IMR-90 (cell line): ENCODE data around the gene NENF. TPM values are rescaled to one million over a fixed set of nuclear protein-coding genes. Genes with fewer than 3 reads are reported as not detected.

ENCODE experiments used
- ATAC-seq: fragments of 200-7000 bp; cut with Tn5 transposase; 2 replicates; pipeline ENCODE4 v1.9.1; 2020; ENCODE audit warnings: low read depth, mild to moderate bottlenecking, moderate library complexity
- BruUV-seq: library from RNA; stranded (reverse); fragments of 400-500 nt; replicated peaks from 2 replicates; lab custom pipeline; 2021; lab: Mats Ljungman, UMichigan
- CTCF ChIA-PET: fragments of 300-600 bp; formaldehyde crosslinking; extraction: SDS; loops from one replicate; lab custom pipeline; 2021; ENCODE audit warnings: antibody characterized with exemption; lab: Yijun Ruan, JAX
- POLR2A ChIA-PET: fragments of 300-600 bp; sonication (Branson Sonifier 250); formaldehyde crosslinking; loops from one replicate; lab custom pipeline; 2022; ENCODE audit warnings: antibody characterized with exemption; ENCODE audit not compliant: unreplicated experiment; lab: Charles Lee
- DNase-seq: peaks from one replicate; pipeline ENCODE4 v3.0.0; 2013
- H2AFZ ChIP-seq: replicated peaks from 2 replicates; pipeline ENCODE3; 2013; ENCODE audit warnings: low read length, mild to moderate bottlenecking; ENCODE audit not compliant: poor library complexity
- H2AK5ac ChIP-seq: 2 replicates; pipeline ENCODE4 v1.6.1; 2013; ENCODE audit warnings: low read depth, low read length, inconsistent platforms
- H2AK9ac ChIP-seq: replicated peaks from 2 replicates; pipeline ENCODE3; 2013; ENCODE audit warnings: mild to moderate bottlenecking, low read depth, low read length, moderate library complexity; ENCODE audit not compliant: poor library complexity
- H2BK120ac ChIP-seq: 2 replicates; pipeline ENCODE4 v1.6.1; 2013; ENCODE audit warnings: low read depth, low read length, inconsistent platforms
- H2BK15ac ChIP-seq: 3 replicates; pipeline ENCODE4 v1.6.1; 2013; ENCODE audit warnings: low read depth, low read length, inconsistent platforms
- H2BK20ac ChIP-seq: 2 replicates; pipeline ENCODE4 v1.6.1; 2013; ENCODE audit warnings: low read depth, mild to moderate bottlenecking, inconsistent platforms, low read length, moderate library complexity
- H2BK5ac ChIP-seq: 2 replicates; pipeline ENCODE4 v1.6.1; 2013; ENCODE audit warnings: mild to moderate bottlenecking, low read depth, low read length, inconsistent platforms; ENCODE audit not compliant: poor library complexity, severe bottlenecking
- H3K14ac ChIP-seq: replicated peaks from 2 replicates; pipeline ENCODE4 v1.6.1; 2013; ENCODE audit warnings: low read depth, low read length, inconsistent platforms
- H3K18ac ChIP-seq: 2 replicates; pipeline ENCODE4 v1.6.1; 2013; ENCODE audit warnings: low read depth, low read length, control low read depth
- H3K23ac ChIP-seq: 2 replicates; pipeline ENCODE4 v1.6.1; 2013; ENCODE audit warnings: low read depth, low read length, inconsistent platforms
- H3K27ac ChIP-seq: 2 replicates; pipeline ENCODE4 v1.5.1; 2013; ENCODE audit warnings: mild to moderate bottlenecking, control low read depth, low read length; ENCODE audit not compliant: insufficient read depth
- H3K27me3 ChIP-seq: 2 replicates; pipeline ENCODE4 v1.6.1; 2013; ENCODE audit warnings: low read length; ENCODE audit not compliant: control insufficient read depth, insufficient read depth
- H3K36me3 ChIP-seq: 2 replicates; pipeline ENCODE4 v1.6.1; 2013; ENCODE audit warnings: low read length, mixed read lengths; ENCODE audit not compliant: control insufficient read depth, insufficient read depth
- H3K4ac ChIP-seq: 2 replicates; pipeline ENCODE4 v1.6.1; 2013; ENCODE audit warnings: low read depth, low read length, inconsistent platforms
- H3K4me1 ChIP-seq: 2 replicates; pipeline ENCODE4 v1.6.1; 2013; ENCODE audit warnings: low read length, mixed read lengths; ENCODE audit not compliant: control insufficient read depth, insufficient read depth
- H3K4me2 ChIP-seq: 2 replicates; pipeline ENCODE4 v1.6.1; 2013; ENCODE audit warnings: low read depth, mild to moderate bottlenecking, control low read depth, low read length, moderate library complexity
- H3K4me3 ChIP-seq: 2 replicates; pipeline ENCODE4 v1.5.1; 2013; ENCODE audit warnings: low read depth, mild to moderate bottlenecking, control low read depth, low read length, moderate library complexity; ENCODE audit not compliant: insufficient read depth
- H3K56ac ChIP-seq: 2 replicates; pipeline ENCODE4 v1.6.1; 2013; ENCODE audit warnings: low read length, inconsistent platforms; ENCODE audit not compliant: insufficient read depth; ENCODE audit errors: extremely low read depth
- H3K79me1 ChIP-seq, 2 experiments: 2 replicates each; pipeline ENCODE4 v1.6.1; 2013; ENCODE audit warnings: low read length in 2 of 2, inconsistent platforms in 1 of 2, low read depth in 1 of 2
- H3K9ac ChIP-seq: 2 replicates; pipeline ENCODE4 v1.6.1; 2013; ENCODE audit warnings: low read depth, low read length, control low read depth
- H3K9me1 ChIP-seq: 2 replicates; pipeline ENCODE4 v1.6.1; 2013; ENCODE audit warnings: low read length, inconsistent platforms; ENCODE audit not compliant: insufficient read depth
- H3K9me3 ChIP-seq: 2 replicates; pipeline ENCODE4 v1.6.1; 2013; ENCODE audit warnings: low read length; ENCODE audit not compliant: control insufficient read depth, insufficient read depth
- H4K20me1 ChIP-seq: 2 replicates; pipeline ENCODE4 v1.6.1; 2013; ENCODE audit warnings: low read length, inconsistent platforms; ENCODE audit not compliant: insufficient read depth
- H4K5ac ChIP-seq: 2 replicates; pipeline ENCODE4 v1.6.1; 2013; ENCODE audit warnings: mild to moderate bottlenecking, low read depth, low read length, control low read depth
- H4K8ac ChIP-seq, 2 experiments: 2 replicates each; pipeline ENCODE4 v1.6.1; 2013; ENCODE audit warnings: low read depth in 2 of 2, low read length in 2 of 2, control low read depth in 1 of 2, inconsistent platforms in 1 of 2
- H4K91ac ChIP-seq: 2 replicates; pipeline ENCODE4 v1.6.1; 2013; ENCODE audit warnings: low read depth, low read length, inconsistent platforms; ENCODE audit not compliant: insufficient read depth
- BHLHE40 ChIP-seq: fragments of 150-350 bp; IDR thresholded peaks from 2 replicates; pipeline ENCODE4 v1.6.1; 2016; ENCODE audit warnings: mild to moderate bottlenecking, low read depth, low read length
- CEBPB ChIP-seq: IDR thresholded peaks from 2 replicates; pipeline ENCODE4 v1.6.1; 2012; ENCODE audit warnings: low read depth, low read length, improper control_type of control experiment
- CHD1 ChIP-seq: IDR thresholded peaks from 2 replicates; pipeline ENCODE4 v1.6.1; 2012; ENCODE audit warnings: low read depth, low read length, improper control_type of control experiment
- CTCF ChIP-seq: conservative IDR thresholded peaks from 2 replicates; pipeline ENCODE4 v1.5.1; 2012; ENCODE audit warnings: mild to moderate bottlenecking, low read depth, low read length, improper control_type of control experiment
- ELK1 ChIP-seq: fragments of 150-350 bp; IDR thresholded peaks from 2 replicates; pipeline ENCODE4 v1.6.1; 2016; ENCODE audit warnings: low read depth, mild to moderate bottlenecking, low read length, moderate library complexity, borderline replicate concordance
- FOS ChIP-seq: fragments of 150-350 bp; IDR thresholded peaks from 2 replicates; pipeline ENCODE4 v1.6.1; 2016; ENCODE audit warnings: low read depth, low read length
- MXI1 ChIP-seq: IDR thresholded peaks from 2 replicates; pipeline ENCODE4 v1.6.1; 2012; ENCODE audit warnings: low read depth, mild to moderate bottlenecking, low read length, moderate library complexity, borderline replicate concordance
- NFE2L2 ChIP-seq: fragments of 150-350 bp; IDR thresholded peaks from 2 replicates; pipeline ENCODE4 v1.6.1; 2016; ENCODE audit warnings: low read depth, mild to moderate bottlenecking, low read length
- POLR2A ChIP-seq: IDR thresholded peaks from 2 replicates; pipeline ENCODE4 v1.6.1; 2012; ENCODE audit warnings: mild to moderate bottlenecking, low read depth, low read length
- RAD21 ChIP-seq: IDR thresholded peaks from 2 replicates; pipeline ENCODE4 v1.6.1; 2012; ENCODE audit warnings: low read length, improper control_type of control experiment
- RCOR1 ChIP-seq: IDR thresholded peaks from 2 replicates; pipeline ENCODE4 v1.6.1; 2012; ENCODE audit warnings: mild to moderate bottlenecking, low read length, improper control_type of control experiment; ENCODE audit not compliant: insufficient replicate concordance
- RFX5 ChIP-seq: IDR thresholded peaks from 2 replicates; pipeline ENCODE4 v1.8.0; 2012; ENCODE audit warnings: low read depth, mild to moderate bottlenecking, low read length, moderate library complexity
- SMC3 ChIP-seq: fragments of 150-350 bp; IDR thresholded peaks from 2 replicates; pipeline ENCODE4 v1.6.1; 2016; ENCODE audit warnings: low read depth, mild to moderate bottlenecking, antibody characterized with exemption, low read length, moderate library complexity
- USF2 ChIP-seq: fragments of 150-350 bp; IDR thresholded peaks from 2 replicates; pipeline ENCODE4 v1.6.1; 2017; ENCODE audit warnings: mild to moderate bottlenecking, antibody characterized with exemption, low read length, low read depth
- WGBS, 2 experiments: methylation state at CpG; one replicate each; pipeline versions ENCODE4 v1.1.5 to v1.1.7; 2013; ENCODE audit warnings: missing lambda C conversion rate in 2 of 2; ENCODE audit not compliant: insufficient read length in 1 of 2; ENCODE audit errors: extremely low coverage in 2 of 2; 5-methylcytosine and 5-hydroxymethylcytosine counted together
- dilution Hi-C: fragments of 300-500 bp; cut with HindIII; formaldehyde crosslinking; loops from one replicate; pipeline ENCODE4 v1.14.3; 2018; ENCODE audit warnings: low sequenced_read_pairs; ENCODE audit not compliant: unreplicated experiment
- in situ Hi-C: fragments of 300-500 bp; cut with MboI; formaldehyde crosslinking; loops from 3 replicates; pipeline ENCODE4 v1.14.3; 2019; ENCODE audit warnings: low sequenced_read_pairs, inconsistent platforms, mixed read lengths
- intact Hi-C: fragments of 100-400 bp; cut with micrococcal nuclease; formaldehyde crosslinking; loops from 2 replicates; pipeline ENCODE4 v1.10.0; 2022
- polyA plus RNA-seq, 3 experiments: library from polyadenylated mRNA; depleted of rRNA; stranded (reverse); fragments of >200 nt; gene quantifications; 2 replicates each; pipeline ENCODE4 v1.2.3, GENCODE V29; 2012; ENCODE audit warnings: low replicate concordance in 1 of 3
- total RNA-seq: library from RNA; depleted of rRNA; stranded (reverse); fragments of >200 nt; gene quantifications from 2 replicates; pipeline ENCODE4 v1.2.3, GENCODE V29; 2012

The NENF gene
- total and polyA plus RNA-seq, 2 of the 4 experiments (the other 2 are of a cell fraction): 16.0 to 40.4 TPM

- Histone ChIP-seq H4K91ac (no peak overlapping the region), H4K8ac (no peak overlapping the region), H2BK5ac (no peak overlapping the region), H3K79me1 (peaks cover 8 to 24% of the 10 kb centered on the region in 2 experiments), H3K23ac (no peak overlapping the region), H3K4me3 (no peak overlapping the region), H3K4me2 (no peak overlapping the region), H2AK5ac (no peak overlapping the region), H3K36me3 (peaks cover 22% of the 10 kb centered on the region), H4K20me1 (no peaks in the 10 kb centered on the region), H3K14ac (no peak overlapping the region), H3K18ac (no peak overlapping the region), H2BK20ac (no peak overlapping the region), H3K4ac (no peak overlapping the region), H3K27me3 (no peaks in the 10 kb centered on the region), H2BK15ac (no peak overlapping the region), H3K9me3 (peaks cover 3% of the 10 kb centered on the region), H3K9ac (no peak overlapping the region), H2AK9ac (no peak overlapping the region), H2BK120ac (no peak overlapping the region), H3K56ac (no peak overlapping the region), H3K4me1 (peaks cover 3% of the 10 kb centered on the region; the same call in 1 of the 2 replicates), H4K5ac (no peak overlapping the region), H3K9me1 (peaks cover 8% of the 10 kb centered on the region; the same call in 1 of the 2 replicates), H2AFZ (no peak overlapping the region), H3K27ac (no peak overlapping the region)
- no peak for ATAC-seq
- WGBS, 2 experiments: 80% methylated on average over 1 of the region's 8 CpGs; no CpG with 5 or more reads in 1 of the 2 experiments
- ChIA-PET POLR2A (no interaction called here), CTCF (no interaction called here)
- dilution Hi-C loops: no loop called here
- no TSS peak for BruUV-seq
- DNase-seq: no peak
- TF ChIP-seq CHD1 (no peak), CTCF (no peak), RFX5 (no peak), FOS (no peak), NFE2L2 (no peak), RCOR1 (no peak), SMC3 (no peak), BHLHE40 (no peak), USF2 (no peak), MXI1 (no peak), RAD21 (no peak), ELK1 (no peak), POLR2A (no peak), CEBPB (no peak)
- intact Hi-C loops: no loop called here
- in situ Hi-C loops: no loop called here
Measured at GRCh38 chr1:212410231-212410820, 22.4 kb upstream of the NENF start.
